ENCODE measurements around the gene EBI3.
"Not testable (repeated sequence)": the region's sequence is repeated elsewhere in the genome, so short reads cannot be mapped to it uniquely, and the experiment has no call there.

The EBI3 gene

DNA sequence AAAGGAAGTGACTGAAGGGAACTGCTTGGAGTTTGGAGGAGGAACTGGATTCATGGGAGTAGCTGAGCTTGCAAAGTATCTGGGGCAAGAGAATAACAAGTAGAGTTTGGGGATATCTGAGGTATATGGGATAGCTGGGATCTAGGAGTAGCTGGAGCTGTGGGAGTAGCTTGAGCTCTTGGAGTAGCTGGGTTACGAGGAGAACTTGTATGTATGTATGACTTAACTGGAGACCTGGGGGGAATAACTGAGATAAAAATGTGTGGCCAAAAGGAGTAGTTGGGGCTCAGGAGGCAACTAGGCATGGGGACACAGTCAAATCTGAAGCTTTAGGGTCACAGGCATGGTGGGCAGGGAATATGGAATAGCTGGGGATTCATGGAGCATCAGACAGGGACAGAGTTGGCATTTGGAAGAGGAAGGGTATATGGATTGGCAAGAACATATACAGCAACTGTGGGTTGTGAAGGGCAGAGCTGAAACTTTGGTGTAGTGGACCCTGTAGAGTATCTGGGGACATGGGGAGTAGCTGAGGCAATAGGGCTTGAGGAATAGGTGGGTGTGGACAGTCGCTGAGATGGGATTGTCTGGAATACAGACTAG, 28.3 kb upstream of the EBI3 start:
- DNase-seq = no peak

DNA sequence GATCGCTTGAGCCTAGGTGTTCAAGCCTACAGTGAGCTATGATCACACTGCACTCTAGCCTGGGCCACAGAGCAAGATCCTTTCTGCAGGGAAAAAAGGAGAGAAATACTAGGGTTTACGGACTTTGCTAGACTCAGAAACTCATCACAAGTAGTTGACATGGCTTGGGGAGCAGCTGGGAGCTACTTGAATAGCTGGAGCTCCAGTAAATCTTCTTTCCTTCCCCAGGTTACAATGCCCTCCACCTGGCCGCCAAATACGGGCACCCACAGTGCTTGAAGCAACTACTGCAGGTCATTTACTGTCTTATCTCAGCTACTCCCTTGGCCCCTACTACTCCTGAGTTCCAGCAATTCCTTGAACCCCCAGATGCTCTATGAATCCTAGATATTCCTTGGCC, 27.5 kb upstream of the EBI3 start:
- DNase-seq = no peak

DNA sequence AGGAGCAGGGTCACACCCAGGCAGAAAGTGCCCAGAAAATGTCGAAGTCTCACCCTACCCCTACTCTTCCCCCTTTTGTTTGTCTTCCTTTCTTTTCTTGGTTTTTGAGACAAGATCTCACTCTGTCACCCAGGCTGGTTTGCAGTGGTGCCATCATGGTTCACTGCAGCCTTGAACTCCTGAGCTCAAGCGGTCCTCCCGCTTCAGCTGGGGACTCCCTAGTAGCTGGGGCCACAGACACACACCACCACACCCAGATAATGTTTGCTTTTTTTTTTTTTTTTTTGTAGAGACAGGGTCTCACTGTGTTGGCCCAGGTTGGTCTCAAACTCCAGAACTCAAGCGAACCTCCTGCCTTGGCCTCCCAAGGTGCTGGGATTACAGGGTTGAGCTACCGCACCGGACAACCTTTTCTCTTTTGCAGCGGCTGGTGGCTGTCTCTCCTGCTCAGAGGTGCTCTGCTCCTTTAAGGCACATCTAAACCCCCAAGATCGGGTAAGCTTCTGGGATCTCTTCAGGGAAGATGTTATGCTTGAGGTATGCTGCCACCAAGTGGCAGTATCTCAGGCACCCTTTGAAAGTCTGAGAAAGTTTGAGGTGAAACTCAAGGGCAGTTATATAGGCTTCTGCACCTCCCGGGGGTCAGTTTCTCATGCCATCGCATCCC, 22.4 kb upstream of the EBI3 start:
- no peak for DNase-seq

DNA sequence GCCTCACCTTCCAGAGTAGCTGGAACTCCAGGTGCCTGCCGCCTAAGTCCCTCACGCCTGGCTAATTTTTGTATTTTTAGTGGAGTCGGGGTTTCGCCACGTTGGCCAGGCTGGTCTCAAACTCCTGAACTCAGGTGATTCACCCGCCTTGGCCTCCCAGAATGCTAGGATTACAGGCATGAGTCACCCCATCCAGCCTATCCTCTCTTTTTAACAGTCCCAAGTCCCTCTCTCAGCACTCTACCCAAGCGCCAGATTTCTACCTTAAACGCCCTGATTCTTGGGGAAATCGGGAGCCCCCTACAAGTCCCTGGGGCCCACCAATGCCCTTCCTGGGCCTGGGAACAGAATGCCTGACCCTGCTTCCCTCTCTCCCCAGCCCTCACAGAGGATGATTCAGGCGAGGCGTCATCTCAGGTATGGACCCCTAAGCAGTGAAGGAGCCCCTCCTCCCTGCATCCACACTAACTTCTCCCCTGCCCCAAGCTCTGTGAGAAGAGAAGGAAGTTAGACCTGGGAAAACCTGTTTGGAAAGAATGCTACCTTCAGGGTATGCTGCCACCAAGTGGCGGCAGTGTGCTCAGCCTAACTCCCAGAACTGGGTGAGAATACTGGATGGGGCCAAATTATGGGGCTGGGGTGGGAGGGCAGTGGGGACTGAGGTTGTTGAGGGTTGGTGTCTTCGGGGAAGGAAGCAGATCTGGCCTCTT, 20.8 kb upstream of the EBI3 start:
- no peak for DNase-seq

DNA sequence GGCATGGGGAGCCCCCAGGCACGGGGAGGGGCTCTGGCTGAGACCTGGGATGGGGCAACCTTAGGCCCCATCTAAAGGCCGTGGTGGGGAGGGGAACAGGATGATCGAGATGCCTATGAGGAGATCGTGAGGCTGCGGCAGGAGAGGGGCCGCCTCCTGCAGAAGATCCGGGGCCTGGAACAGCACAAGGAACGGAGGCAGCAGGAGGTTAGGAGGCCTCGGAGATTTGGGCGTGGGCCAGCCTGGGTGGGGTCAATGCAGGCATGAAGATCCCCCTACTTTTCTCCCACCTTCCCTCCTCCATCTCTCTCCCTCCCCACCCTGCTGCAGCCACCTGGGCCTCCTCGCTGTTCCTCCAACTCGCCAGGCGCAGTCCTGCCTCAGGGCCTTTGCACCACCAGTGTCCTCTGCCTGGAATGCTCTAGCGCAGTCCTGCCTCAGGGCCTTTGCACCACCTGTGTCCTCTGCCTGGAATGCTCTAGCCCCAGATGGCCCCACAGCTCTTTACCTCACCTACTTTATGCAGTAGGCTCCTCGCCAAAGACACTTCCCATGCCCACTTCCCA, 19.1 kb upstream of the EBI3 start:
- DNase-seq = no peak

DNA sequence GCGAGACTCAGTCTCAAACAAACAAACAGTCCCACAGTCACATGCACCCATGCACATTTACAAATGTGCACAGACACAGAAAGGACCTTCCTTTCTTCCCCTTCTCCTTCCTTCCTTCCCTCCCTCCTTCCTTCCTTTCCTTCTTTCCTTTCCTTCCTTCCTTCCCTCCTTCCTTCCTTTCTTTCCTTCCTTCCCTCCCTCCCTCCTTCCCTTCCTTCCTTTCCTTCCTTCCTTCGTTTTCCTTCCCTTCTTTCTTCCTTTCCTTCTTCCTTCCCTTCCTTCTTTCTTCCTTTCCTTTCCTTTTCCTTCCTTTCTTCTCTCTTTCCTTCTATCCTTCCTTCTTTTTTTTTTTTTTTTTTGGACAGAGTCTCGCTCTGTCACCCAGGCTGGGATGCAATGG, 16.2 kb upstream of the EBI3 start:
- DNase-seq = no peak

DNA sequence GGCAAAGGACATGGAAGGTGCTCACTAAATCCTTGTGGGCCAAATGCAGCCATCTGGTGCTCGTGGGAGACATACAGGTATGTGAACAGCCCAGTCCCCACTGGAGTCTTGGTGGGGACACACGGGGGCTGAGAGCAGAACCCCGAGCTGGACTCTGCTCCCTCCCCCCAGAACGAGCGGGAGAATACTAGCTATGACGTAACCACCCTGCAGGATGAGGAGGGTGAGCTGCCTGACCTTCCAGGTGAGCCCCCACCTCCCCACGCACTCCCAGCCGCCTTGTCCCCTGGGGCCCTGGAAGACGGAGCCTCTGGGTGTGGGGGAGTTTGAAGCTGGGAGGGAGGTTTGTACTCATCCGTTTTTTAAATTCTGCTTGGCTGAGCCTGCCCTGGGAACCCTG, 13.5 kb upstream of the EBI3 start:
- no peak for DNase-seq

DNA sequence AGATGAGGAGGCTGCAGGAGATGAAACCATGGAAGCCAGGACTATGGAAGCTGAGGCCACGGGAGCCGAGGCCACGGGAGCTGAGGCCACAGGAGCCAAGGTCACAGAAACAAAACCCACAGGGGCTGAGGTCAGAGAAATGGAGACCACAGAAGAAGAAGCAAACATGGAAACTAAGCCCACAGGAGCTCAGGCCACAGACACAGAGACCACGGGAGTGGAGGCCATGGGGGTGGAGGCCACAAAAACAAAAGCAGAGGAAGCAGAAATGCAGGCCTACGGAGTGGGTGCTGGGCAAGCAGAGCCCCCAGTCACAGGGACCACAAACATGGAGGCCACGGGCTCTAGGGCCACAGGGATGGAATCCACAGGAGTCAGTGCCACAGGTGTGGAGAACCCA, 12.5 kb upstream of the EBI3 start:
- DNase-seq = no peak

DNA sequence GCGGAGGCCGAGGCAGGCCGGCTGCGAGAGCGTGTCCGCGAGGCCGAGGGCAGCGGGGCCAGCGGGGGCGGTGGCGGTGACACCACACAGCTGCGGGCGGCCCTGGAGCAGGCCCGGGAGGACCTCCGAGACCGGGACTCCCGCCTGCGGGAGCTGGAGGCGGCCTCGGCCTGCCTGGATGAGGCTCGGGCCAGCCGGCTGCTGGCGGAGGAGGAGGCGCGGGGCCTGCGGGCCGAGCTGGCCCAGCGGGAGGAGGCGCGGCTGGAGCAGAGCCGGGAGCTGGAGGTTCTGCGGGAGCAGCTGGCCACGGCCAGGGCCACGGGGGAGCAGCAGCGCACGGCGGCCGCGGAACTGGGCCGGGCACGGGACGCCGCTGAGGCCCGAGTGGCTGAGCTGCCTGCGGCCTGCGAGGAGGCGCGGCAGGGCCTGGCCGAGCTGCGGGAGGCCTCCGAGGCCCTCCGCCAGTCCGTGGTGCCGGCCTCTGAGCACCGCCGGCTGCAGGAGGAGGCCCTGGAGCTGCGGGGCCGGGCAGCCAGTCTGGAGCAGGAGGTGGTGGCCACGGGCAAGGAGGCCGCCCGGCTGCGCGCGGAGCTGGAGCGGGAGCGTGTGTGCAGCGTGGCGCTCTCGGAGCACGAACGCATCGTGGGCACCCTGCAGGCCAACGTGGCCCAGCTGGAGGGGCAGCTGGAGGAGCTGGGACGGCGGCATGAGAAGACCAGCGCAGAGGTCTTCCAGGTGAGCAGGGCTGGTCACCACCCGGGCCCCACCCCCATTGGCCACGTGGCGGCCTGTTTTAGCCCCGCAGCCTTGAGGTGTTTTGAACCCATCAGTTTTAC, 11.7 kb upstream of the EBI3 start:
- no peak for DNase-seq

DNA sequence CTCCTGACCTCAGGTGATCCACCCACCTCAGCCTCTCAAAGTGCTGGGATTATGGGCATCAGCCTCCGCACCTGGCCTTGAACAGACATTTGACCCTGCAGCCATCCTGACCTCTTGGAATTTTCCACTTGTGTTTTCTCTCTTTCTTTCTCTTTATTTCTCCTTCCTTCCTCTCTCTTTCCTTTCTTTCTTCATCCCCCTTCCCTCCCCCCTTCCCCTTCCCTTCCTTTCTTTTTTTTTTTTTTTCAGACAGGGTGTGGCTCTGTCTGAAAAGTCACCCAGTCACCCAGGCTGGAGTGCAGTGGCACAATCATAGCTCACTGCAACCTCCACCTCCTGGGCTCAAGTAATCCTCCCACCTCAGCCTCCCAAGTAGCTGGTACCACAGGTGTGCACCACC, 10.8 kb upstream of the EBI3 start:
- not testable (repeated sequence) for DNase-seq

DNA sequence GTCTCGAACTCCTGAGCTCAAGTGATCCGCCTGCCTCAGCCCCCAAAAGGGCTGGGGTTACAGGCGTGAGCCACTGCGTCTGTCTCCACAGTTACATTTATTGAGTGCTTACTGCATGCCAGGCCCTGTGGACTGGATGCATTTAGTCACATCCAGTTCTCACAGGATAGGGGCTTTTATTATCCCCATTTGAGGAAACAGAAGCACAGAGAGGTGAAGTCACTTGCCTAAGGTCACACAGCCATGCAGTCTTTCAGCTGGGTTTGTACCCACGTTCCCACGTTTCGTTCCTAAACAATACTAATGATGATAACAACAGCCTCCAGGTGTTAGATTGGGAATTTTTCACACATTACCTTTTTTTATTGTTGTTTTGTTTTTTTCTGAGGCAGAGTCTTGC, 9.1 kb upstream of the EBI3 start:
- DNase-seq = no peak

DNA sequence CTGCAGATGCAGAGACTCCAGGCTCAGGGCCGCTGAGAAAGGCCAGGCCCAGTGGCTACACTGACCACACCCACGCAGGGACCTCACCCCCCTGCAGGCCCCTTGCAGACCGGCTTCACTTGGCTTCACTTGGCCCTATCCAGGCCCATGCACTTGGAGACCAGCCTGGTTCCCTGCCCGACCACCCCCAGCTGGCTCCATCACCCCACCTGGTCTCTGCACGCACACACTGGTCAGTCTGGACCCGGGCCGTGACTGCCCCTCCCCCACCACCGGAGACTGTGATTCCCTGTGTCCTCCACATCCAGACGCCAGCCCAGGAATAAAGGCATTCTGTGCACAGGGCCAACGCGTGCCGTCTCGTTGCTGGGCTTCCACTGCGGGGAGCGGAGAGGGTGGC, 4.9 kb upstream of the EBI3 start:
- no peak for DNase-seq

DNA sequence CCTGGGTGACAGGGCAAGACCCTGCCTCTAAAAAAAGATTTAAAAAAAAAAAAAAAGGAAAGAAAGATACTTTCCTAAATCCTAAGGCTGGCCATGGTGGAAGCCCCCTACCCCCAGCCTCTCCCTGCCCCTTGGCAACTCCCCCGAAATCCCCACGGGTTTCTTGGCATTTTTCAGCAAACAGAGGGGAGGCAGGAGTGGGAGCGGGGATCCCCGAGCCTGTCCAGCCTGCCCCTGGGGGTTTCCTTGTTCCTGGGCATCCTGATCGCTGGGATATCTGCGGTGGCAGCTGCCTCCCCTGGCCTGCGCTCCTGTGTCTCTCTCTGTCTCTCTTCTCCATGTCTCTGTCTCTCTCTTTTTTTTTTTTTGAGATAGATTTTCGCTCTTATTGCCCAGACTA, 3.4 kb upstream of the EBI3 start:
- no peak for DNase-seq

DNA sequence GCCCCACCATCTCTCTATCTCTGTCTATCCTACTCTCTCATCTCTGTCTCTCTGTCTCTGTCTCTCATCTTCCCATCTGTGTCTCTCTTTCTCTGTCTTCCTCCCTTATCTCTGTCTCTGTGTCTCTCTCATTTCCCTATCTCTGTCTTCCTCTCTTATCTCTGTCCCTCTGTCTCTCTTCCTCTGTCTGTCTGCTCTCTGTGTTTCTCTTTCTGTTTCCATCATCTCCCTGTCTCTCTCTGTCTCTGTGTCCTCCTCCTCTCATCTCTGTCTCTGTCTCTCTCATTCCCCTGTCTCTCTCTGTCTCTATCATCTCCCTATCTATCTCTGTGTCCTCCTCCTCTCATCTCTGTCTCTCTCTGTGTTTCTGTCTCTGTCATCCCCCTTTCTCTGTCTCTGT, 1.6 kb upstream of the EBI3 start:
- DNase-seq = no peak

DNA sequence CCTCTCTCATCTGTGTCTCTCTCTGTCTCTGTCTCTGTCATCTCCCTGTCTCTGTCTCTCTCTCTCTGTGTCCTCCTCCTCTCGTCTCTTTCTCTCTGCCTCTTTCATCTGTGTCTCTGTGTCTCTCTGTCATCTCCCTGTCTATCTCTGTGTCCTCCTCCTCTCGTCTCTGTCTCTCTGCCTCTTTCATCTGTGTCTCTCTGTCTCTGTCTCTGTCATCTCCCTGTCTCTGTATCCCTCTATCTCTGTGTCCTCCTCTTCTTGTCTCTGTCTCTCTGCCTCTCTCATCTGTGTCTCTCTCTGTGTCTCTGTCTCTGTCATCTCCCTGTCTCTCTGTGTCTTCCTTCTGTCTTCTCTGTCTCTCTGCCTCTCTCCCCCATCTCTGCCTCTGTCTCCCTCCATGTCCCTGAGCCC, 551 bp upstream of the EBI3 start:
- DNase-seq = no peak

DNA sequence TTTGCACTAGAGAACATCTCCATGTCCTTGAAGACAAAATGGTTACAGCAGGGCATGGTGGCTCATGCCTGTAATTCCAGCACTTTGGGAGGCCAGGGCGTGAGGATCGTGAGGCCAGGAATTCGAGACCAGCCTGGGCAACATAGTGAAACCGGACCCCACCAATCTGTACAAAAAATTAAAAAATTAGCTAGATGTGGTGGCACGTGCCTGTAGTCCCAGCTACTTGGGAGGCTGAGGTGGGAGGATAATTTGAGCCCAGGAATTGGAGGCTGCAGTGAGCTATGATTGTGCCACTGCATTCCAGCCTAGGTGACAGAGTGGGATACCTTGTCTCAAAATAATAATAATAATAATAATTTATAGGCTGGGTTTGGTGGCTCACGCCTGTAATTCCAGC, 914 bp downstream of the EBI3 start:
- not testable (repeated sequence) for DNase-seq

DNA sequence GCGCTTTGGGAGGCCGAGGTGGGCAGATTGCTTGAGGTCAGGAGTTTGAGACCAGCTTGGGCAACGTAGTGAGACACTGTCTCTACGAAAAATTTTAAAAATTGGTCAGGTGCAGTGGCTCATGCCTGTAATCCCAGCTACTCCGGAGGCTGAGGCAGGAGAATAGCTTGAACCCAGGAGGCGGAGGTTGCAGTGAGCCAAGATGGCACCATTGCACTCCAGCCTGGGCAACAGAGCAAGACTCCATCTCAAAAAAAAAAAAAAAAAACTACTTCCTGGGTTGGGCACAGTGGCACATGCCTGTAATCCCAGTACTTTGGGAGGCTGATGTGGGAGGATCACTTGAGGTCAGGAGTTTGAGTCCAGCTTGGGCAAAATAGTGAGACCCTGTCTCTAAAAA, 2.2 kb downstream of the EBI3 start:
- DNase-seq = not testable (repeated sequence)

DNA sequence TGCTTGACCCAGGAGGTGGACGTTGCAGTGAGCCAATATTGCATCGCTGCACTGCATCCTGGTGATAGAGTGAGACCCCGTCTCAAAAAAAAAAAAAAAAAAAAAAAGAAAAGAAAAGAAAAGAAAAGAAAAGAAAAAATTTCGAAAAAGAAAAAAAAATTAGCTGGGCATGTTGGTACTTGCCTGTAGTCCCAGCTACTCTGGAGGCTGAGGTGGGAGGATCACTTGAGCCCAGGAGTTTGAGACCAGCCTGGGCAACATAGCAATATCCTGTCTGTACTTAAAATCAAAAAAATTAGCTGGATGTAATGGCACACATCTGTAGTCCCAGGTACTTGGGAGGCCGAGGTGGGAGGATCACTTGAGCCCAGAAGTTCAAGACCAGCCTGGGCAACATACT, 2.8 kb downstream of the EBI3 start:
- not testable (repeated sequence) for DNase-seq

DNA sequence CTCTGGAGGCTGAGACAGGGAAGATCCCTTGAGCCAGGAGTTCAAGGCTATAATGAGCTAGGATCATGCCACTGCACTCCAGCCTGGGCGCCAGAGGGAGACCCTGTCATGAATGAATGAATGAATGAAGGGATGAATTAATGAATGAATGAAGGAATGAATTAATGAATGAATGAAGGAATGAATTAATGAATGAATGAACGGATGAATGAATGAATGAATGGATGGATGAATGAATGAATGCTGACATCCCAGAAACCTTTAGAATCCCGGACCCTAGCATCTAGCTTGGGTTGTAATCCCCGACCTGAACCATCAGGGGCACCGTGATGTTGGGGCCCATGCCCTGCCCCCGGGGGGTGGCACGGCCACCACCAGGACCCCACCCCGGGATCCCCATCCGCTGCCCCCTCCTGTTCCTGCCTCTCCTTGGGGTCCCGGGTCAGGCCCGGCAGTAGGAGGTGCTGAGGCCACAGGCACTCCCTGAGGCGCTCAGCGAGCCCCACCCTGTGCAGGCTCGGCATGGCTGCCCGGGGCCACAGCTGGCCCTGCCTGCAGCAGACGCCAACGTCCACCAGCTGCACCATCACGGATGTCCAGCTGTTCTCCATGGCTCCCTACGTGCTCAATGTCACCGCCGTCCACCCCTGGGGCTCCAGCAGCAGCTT, 3.4 kb downstream of the EBI3 start:
- no peak for DNase-seq

DNA sequence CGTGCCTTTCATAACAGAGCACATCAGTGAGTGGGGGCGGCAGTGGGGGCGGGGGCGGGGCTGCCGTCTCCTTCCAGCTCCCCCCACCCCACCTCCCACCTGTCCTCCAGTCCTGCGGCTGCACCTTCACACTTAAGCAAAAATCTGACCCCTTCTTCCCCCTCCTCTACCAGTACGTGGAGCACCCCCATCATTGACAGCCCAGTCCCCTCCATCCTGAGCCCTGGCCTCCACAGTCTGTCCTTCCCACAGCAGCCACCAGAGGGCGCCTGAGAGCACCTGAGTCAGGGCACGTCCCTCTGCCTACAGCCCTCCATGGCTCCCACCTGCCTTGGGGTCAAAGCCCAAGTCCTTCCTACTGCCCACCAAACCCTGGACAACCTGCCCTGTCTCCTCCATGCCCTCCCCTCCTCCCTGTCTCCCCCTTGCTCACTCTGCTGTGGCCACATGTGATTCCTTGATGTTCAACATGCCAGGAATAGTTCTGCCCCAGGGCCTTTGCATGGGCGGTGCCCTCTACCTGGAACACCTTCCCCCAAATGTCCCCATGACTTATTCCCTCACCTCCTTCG, 4.0 kb downstream of the EBI3 start:
- no peak for DNase-seq

DNA sequence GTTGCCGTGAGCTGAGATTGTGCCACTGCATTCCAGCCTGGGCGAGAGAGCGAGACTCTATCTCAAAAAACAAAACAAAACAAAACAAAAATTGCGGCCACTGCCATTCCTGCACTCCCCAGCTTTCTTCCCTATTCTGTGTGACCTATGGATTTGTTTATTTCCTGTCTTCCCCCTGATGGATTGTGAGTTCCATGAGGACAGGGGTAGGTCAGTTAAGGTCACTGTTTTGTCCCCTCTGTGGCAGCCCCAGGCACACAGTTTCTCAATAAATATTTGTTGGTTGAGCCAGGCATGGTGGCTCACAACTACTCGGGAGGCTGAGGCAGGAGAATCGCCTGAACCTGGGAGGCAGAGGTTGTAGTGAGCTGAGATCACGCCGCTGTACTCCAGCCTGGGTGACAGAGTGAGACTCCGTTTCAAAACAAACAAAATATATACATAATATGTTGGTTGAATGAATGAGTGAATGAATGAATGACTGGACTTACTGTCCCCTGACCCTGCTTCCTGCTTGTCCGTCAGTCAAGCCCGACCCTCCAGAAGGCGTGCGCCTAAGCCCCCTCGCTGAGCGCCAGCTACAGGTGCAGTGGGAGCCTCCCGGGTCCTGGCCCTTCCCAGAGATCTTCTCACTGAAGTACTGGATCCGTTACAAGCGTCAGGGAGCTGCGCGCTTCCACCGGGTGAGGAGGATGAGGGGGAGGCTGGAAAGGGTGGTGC, 5.0 kb downstream of the EBI3 start:
- DNase-seq = no peak

DNA sequence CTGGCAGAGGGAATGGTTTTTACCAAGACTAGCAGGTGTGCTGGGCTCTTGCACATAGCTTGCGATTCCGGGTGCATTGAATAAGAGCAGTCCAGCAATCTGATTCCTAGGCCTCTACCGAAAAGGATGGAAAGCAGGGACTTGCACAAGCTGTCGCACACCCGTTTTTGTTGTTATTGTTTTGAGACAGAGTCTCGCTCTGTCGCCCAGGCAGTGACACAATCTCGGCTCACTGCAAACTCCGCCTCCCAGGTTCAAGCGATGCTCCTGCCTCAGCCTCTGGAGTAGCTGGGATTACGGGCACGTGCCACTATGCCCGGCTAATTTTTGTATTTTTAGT, 5.5 kb downstream of the EBI3 start:
- DNase-seq = no peak
